ENCODE measurements around the gene HMX1. TPM values are rescaled to one million over a fixed set of nuclear protein-coding genes. Genes with fewer than 3 reads are reported as not detected.

HMX1 gene
- polyA plus RNA-seq, 1 donor (not counting 4 experiments of a cell fraction or from before 2014, with no cell fraction given): not detected

DNA sequence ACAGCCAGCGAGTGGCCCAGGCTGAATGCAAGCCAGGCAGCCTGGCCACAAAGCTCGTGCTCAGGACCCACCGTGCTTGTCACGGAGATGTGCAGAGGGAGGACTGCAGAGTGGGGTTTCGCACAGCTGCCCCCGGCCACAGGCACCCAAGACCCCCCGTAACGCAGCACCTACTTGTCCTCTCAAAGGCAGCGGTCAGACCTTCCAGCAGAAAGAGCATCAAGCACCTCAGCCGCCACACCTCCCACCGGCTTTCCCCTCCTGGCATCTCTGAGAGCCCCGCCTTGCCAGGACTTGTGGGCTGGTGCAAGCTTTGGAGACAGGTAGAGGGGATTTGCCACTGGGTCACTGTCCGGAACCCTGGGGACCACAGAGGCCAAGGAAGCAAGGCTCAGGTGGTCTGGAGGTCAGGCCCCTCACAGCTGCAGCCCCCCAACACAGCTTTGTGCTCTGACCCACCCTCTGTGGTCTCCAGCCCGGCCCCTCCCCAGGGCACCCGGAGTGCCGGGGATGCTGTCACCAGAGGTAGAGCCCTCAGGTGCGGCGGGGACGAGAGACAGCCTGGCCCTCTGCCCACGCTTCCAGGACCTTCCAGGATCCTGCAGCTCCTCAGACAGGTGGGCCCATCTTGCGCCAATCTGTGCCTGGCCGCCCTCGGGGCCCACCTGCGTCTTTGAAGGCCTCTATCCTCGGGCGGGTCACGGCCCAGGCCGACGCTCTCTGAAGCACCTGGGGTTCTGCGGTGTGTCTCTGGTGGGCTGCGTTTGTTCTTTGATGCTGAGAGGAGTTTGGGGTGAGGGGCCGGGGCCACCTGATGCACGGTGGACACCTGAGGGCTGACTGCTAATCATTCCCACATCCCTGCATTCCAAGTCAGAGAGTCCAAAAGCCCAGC lies 34.4 kb upstream of the HMX1 start:
- DNase-seq (ENCODE audit: low read depth, low spot score): no peak
- dilution Hi-C loops (cut with MboI; ENCODE audit: extremely low pct_ligation_motif_present, low sequenced_read_pairs): no loop called here

DNA sequence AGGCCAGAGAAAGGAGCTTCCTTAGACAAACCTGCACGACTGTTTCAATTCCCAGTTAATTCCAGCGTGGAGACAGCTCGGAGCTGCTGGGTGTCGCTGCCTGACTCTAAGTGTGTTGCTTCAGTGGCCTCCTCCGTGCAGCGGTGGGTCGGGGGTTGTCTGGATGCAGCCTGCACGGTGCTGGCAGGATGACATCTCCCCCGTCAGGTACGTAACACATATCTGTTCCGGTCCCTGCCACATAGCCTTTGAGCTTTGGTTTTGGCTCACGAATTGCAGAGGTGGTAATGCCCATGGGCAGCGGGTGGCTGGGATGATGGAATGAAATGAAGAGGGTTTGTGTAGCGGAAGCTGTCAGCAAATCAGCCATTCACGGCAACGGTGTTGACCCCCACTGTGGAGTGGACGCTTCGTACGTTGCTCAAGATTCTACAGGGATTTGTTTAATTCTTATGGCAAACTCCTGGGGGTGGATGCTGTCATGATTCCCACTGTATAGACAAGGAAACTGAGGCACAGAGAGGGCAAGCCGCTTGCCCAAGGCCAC lies 33.7 kb upstream of the HMX1 start:
- Histone ChIP-seq H3K9ac (ENCODE audit: control insufficient read depth, extremely low read depth, insufficient read depth, low read length) (no peak overlapping the region), H2AFZ (ENCODE audit: control insufficient read depth, low read length) (no peak overlapping the region), H3K4me2 (ENCODE audit: control insufficient read depth, extremely low read depth, insufficient read depth, low read depth, low read length) (no peak overlapping the region), H3K4me1 (ENCODE audit: control insufficient read depth, extremely low read depth, insufficient read depth, low read length) (no peaks in the 10 kb centered on the region), H3K27me3 (ENCODE audit: control insufficient read depth, extremely low read depth, insufficient read depth, low read length) (peaks cover 3% of the 10 kb centered on the region), H3K79me2 (ENCODE audit: control insufficient read depth, insufficient read depth, low read length) (no peaks in the 10 kb centered on the region), H3K9me1 (ENCODE audit: control insufficient read depth, extremely low read depth, insufficient read depth, low read length) (no peaks in the 10 kb centered on the region), H3K9me3 (ENCODE audit: control insufficient read depth, low read depth, low read length) (peaks cover 6% of the 10 kb centered on the region), H3K4me3 (ENCODE audit: control insufficient read depth in 2 of 3, extremely low read depth in 1 of 3, insufficient read depth in 2 of 3, low read depth in 1 of 3, low read length in 3 of 3) (no peak overlapping the region), H4K20me1 (ENCODE audit: control insufficient read depth, extremely low read depth, insufficient read depth, low read length) (no peaks in the 10 kb centered on the region), H3K27ac (ENCODE audit: control insufficient read depth, insufficient read depth, low read length) (no peak overlapping the region), H3K36me3 (ENCODE audit: control insufficient read depth in 2 of 2, extremely low read depth in 1 of 2, insufficient read depth in 2 of 2, low read length in 2 of 2) (no peaks in the 10 kb centered on the region)
- dilution Hi-C loops (cut with MboI; ENCODE audit: extremely low pct_ligation_motif_present, low sequenced_read_pairs): no loop called here
- no peak for FAIRE-seq
- TF ChIP-seq, protein P1, sequence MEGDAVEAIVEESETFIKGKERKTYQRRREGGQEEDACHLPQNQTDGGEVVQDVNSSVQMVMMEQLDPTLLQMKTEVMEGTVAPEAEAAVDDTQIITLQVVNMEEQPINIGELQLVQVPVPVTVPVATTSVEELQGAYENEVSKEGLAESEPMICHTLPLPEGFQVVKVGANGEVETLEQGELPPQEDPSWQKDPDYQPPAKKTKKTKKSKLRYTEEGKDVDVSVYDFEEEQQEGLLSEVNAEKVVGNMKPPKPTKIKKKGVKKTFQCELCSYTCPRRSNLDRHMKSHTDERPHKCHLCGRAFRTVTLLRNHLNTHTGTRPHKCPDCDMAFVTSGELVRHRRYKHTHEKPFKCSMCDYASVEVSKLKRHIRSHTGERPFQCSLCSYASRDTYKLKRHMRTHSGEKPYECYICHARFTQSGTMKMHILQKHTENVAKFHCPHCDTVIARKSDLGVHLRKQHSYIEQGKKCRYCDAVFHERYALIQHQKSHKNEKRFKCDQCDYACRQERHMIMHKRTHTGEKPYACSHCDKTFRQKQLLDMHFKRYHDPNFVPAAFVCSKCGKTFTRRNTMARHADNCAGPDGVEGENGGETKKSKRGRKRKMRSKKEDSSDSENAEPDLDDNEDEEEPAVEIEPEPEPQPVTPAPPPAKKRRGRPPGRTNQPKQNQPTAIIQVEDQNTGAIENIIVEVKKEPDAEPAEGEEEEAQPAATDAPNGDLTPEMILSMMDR (optimal IDR thresholded peaks at IDR 0.05 in 1 of 3, IDR thresholded peaks at IDR 0.05 in 1 of 3, conservative IDR thresholded peaks at IDR 0.05 in 1 of 3; ENCODE audit: extremely low read depth in 1 of 3, insufficient read depth in 2 of 3, low read length in 3 of 3): no peak
- no peak for TF ChIP-seq EZH2 (IDR thresholded peaks at IDR 0.05; ENCODE audit: low read length)
- DNase-seq (ENCODE audit: low read depth, low spot score): no peak

More for the DNA sequence above, 34.4 kb upstream of the HMX1 start:
- no peaks in the 10 kb centered on the region for H3K79me2 ChIP-seq (ENCODE audit: control insufficient read depth, insufficient read depth, low read length)
- H2AFZ ChIP-seq (ENCODE audit: control insufficient read depth, low read length): no peak overlapping the region
- peaks cover 3% of the 10 kb centered on the region for H3K27me3 ChIP-seq (ENCODE audit: control insufficient read depth, extremely low read depth, insufficient read depth, low read length)
- H3K4me2 ChIP-seq (ENCODE audit: control insufficient read depth, extremely low read depth, insufficient read depth, low read depth, low read length): no peak overlapping the region
- no peak overlapping the region for H3K27ac ChIP-seq (ENCODE audit: control insufficient read depth, insufficient read depth, low read length)
- no peaks in the 10 kb centered on the region for H3K4me1 ChIP-seq (ENCODE audit: control insufficient read depth, extremely low read depth, insufficient read depth, low read length)
- FAIRE-seq: no peak
- H3K9me3 ChIP-seq (ENCODE audit: control insufficient read depth, low read depth, low read length): peaks cover 4% of the 10 kb centered on the region
- no peaks in the 10 kb centered on the region for H3K9me1 ChIP-seq (ENCODE audit: control insufficient read depth, extremely low read depth, insufficient read depth, low read length)
- TF ChIP-seq EZH2 (IDR thresholded peaks at IDR 0.05; ENCODE audit: low read length): no peak
- TF ChIP-seq, protein P1 (optimal IDR thresholded peaks at IDR 0.05 in 1 of 3, IDR thresholded peaks at IDR 0.05 in 1 of 3, conservative IDR thresholded peaks at IDR 0.05 in 1 of 3; ENCODE audit: extremely low read depth in 1 of 3, insufficient read depth in 2 of 3, low read length in 3 of 3): no peak
- no peak overlapping the region for H3K9ac ChIP-seq (ENCODE audit: control insufficient read depth, extremely low read depth, insufficient read depth, low read length)
- no peaks in the 10 kb centered on the region for H4K20me1 ChIP-seq (ENCODE audit: control insufficient read depth, extremely low read depth, insufficient read depth, low read length)
- no peak overlapping the region for H3K4me3 ChIP-seq (ENCODE audit: control insufficient read depth in 2 of 3, extremely low read depth in 1 of 3, insufficient read depth in 2 of 3, low read depth in 1 of 3, low read length in 3 of 3)
- no peaks in the 10 kb centered on the region for H3K36me3 ChIP-seq (ENCODE audit: control insufficient read depth in 2 of 2, extremely low read depth in 1 of 2, insufficient read depth in 2 of 2, low read length in 2 of 2)

Data from keratinocyte (primary cell).